Uterus (tissue), 4 donors: ENCODE data around the gene GALNT13. TPM values are rescaled to one million over a fixed set of nuclear protein-coding genes. Genes with fewer than 3 reads are reported as not detected.

ENCODE experiments used
- DNase-seq, 2 donors: peaks; one replicate each; pipeline ENCODE4 v3.0.0-alpha.2; 2019 to 2020
- H3K27ac ChIP-seq, 2 donors: fragments of 200-600 bp; sonication (generic); 1 replicate in 1 of 2; 2 replicates in 1 of 2; pipeline ENCODE4 v1.5.1; 2016 to 2018
- H3K27me3 ChIP-seq, 2 donors: fragments of 200-600 bp; sonication (generic); one replicate each; pipeline ENCODE4 v1.5.1; 2018 to 2019; ENCODE audit warnings: control low read depth in 1 of 2
- H3K36me3 ChIP-seq, 2 donors: fragments of 200-600 bp; sonication (generic); one replicate each; pipeline ENCODE4 v1.5.1; 2019; ENCODE audit warnings: control low read depth in 1 of 2
- H3K4me1 ChIP-seq, 2 donors: fragments of 200-600 bp; sonication (generic); one replicate each; pipeline ENCODE4 v1.5.1; 2018 to 2019; ENCODE audit warnings: control low read depth in 1 of 2
- H3K4me3 ChIP-seq, 2 donors: fragments of 200-600 bp; sonication (generic); 1 replicate in 1 of 2; 2 replicates in 1 of 2; pipeline ENCODE4 v1.5.1; 2018 to 2019; ENCODE audit warnings: mild to moderate bottlenecking in 1 of 2
- H3K9me3 ChIP-seq, 2 donors: fragments of 200-600 bp; sonication (generic); one replicate each; pipeline ENCODE4 v1.5.1; 2019; ENCODE audit warnings: control low read depth in 1 of 2
- CTCF ChIP-seq, 4 experiments: fragments of 200-600 bp in 2 of 4; fragments of 450-650 bp in 2 of 4; sonication (generic) in 2 of 4; IDR thresholded peaks; one replicate each; pipeline ENCODE4 v1.5.1; 2016 to 2019; ENCODE audit warnings: antibody characterized with exemption in 4 of 4, mild to moderate bottlenecking in 2 of 4, moderate library complexity in 1 of 4
- POLR2A ChIP-seq, 2 donors: fragments of 450-650 bp; IDR thresholded peaks; one replicate each; pipeline ENCODE4 v1.6.1; 2016; ENCODE audit warnings: antibody characterized with exemption in 2 of 2, mild to moderate bottlenecking in 1 of 2, moderate library complexity in 1 of 2
- intact Hi-C: fragments of 100-400 bp; cut with DNase I; formaldehyde crosslinking; loops from one replicate; pipeline ENCODE4 v1.15.1; 2023; ENCODE audit warnings: low total_unique reads
- total RNA-seq, 4 donors: library from RNA; depleted of rRNA in 3 of 4; stranded (reverse); fragments of >200 nt in 3 of 4; gene quantifications; one replicate each; pipeline versions ENCODE4 v1.1.0 to v1.2.4, GENCODE V29; 2014 to 2023
- donor health status: DM: yes; HTN: yes; CAD: no.

Gene GALNT13
- total RNA-seq, 4 donors from 2014 or later, result 0.29 to 16.5 (median 4.1) TPM; not detected in 1

GRCh38 chr2:154495455-154495868 is 623.7 kb downstream of the GALNT13 start:
- H3K4me1 ChIP-seq, result no peaks in the 10 kb centered on the region
- H3K4me3 ChIP-seq, result no peak overlapping the region
- H3K27me3 ChIP-seq, result no peaks in the 10 kb centered on the region
- H3K36me3 ChIP-seq, result no peaks in the 10 kb centered on the region
- DNase-seq, result no peak
- TF ChIP-seq POLR2A (IDR thresholded peaks at IDR 0.05) (no peak), CTCF (IDR thresholded peaks at IDR 0.05) (no peak)
- intact Hi-C loops, result no loop called here
- no peaks in the 10 kb centered on the region for H3K9me3 ChIP-seq
- H3K27ac ChIP-seq, result no peak overlapping the region

GRCh38 chr2:154497019-154497418 is 625.3 kb downstream of the GALNT13 start:
- Histone ChIP-seq H3K36me3 (no peaks in the 10 kb centered on the region), H3K4me3 (no peak overlapping the region), H3K4me1 (no peaks in the 10 kb centered on the region), H3K9me3 (no peaks in the 10 kb centered on the region), H3K27me3 (no peaks in the 10 kb centered on the region), H3K27ac (no peak overlapping the region)
- DNase-seq, result no peak
- TF ChIP-seq POLR2A (IDR thresholded peaks at IDR 0.05) (no peak), CTCF (IDR thresholded peaks at IDR 0.05) (no peak)
- intact Hi-C loops, result no loop called here
